Frontal cortex (tissue), 4 donors: Measurements from ENCODE around the gene RBM6. TPM values are rescaled to one million over a fixed set of nuclear protein-coding genes. Genes with fewer than 3 reads are reported as not detected.
"Not testable (repeated sequence)": the region's sequence is repeated elsewhere in the genome, so short reads cannot be mapped to it uniquely, and the experiment has no call there.

Source experiments
- DNase-seq, 2 donors: peaks; one replicate each; pipeline ENCODE4 v3.0.0; 2012; ENCODE audit warnings: low spot score in 2 of 2
- FAIRE-seq: peaks from 2 replicates; lab custom pipeline; 2012; peaks lifted over from hg19 to GRCh38; lab: Jason Lieb, UNC
- total RNA-seq: library from RNA; depleted of rRNA; stranded (reverse); fragments of >200 nt; gene quantifications from one replicate; pipeline ENCODE4 v1.2.3, GENCODE V29; 2014
- donor health status: control.
- donor health status: control.
- donor health status: control.

The RBM6 gene
- 79.5 TPM for total RNA-seq

- FAIRE-seq = no peak
- DNase-seq = peak; percentile 95 to 98
Observed at GRCh38 chr3:49939858-49940666, at the start of gene RBM6. Gene RBM6 (plus strand): TSS chr3:49940150. CDS start chr3:49962642, 22,492 bp downstream.

- no peak for FAIRE-seq
Observed at GRCh38 chr3:49895791-49896190, 44.2 kb upstream of the RBM6 start.

GRCh38 chr3:49896345-49896744 lies 43.6 kb upstream of the RBM6 start:
- DNase-seq = no peak
- no peak for FAIRE-seq

More at GRCh38 chr3:49895791-49896190, 44.2 kb upstream of the RBM6 start:
- DNase-seq = no peak

- DNase-seq (no peak), FAIRE-seq (no peak)
Observed at GRCh38 chr3:49898991-49899390, 41.0 kb upstream of the RBM6 start.

GRCh38 chr3:49899815-49900214 lies 40.1 kb upstream of the RBM6 start:
- FAIRE-seq (no peak), DNase-seq (no peak)

GRCh38 chr3:49900491-49901153 lies 39.3 kb upstream of the RBM6 start:
- no peak for FAIRE-seq
- no peak for DNase-seq

GRCh38 chr3:49901366-49902339 lies 38.3 kb upstream of the RBM6 start:
- DNase-seq (no peak), FAIRE-seq (no peak)

GRCh38 chr3:49902511-49903345 lies 37.2 kb upstream of the RBM6 start:
- FAIRE-seq = no peak
- DNase-seq = no peak

GRCh38 chr3:49903451-49904424 lies 36.2 kb upstream of the RBM6 start, which contains the start of gene MST1R:
Gene MST1R (minus strand): TSS chr3:49903873. CDS start chr3:49903609, 264 bp downstream.
- no peak for FAIRE-seq
- no peak for DNase-seq

GRCh38 chr3:49904448-49904847 lies 35.5 kb upstream of the RBM6 start:
- FAIRE-seq, DNase-seq: not testable (repeated sequence)

GRCh38 chr3:49906073-49906743 lies 33.7 kb upstream of the RBM6 start:
- FAIRE-seq = no peak

GRCh38 chr3:49908373-49909199 lies 31.4 kb upstream of the RBM6 start:
- FAIRE-seq = no peak
- DNase-seq = no peak

More at GRCh38 chr3:49906073-49906743, 33.7 kb upstream of the RBM6 start:
- DNase-seq = peak; percentile 66 to 81

GRCh38 chr3:49910409-49911123 lies 29.4 kb upstream of the RBM6 start:
- FAIRE-seq (no peak), DNase-seq (no peak)

- DNase-seq (no peak), FAIRE-seq (no peak)
Observed at GRCh38 chr3:49911124-49911420, 28.9 kb upstream of the RBM6 start.

GRCh38 chr3:49911611-49912010 lies 28.3 kb upstream of the RBM6 start:
- FAIRE-seq (no peak), DNase-seq (no peak)

- DNase-seq (peak in 1 of 2 donors; percentile 44), FAIRE-seq (no peak)
Observed at GRCh38 chr3:49912881-49913281, 27.1 kb upstream of the RBM6 start.
